Stimulated activated CD8-positive, alpha-beta memory T cell treated with anti-CD3 and anti-CD28 coated beads, Interleukin-12 subunit alpha, Interleukin-12 subunit beta, amount 100 ng/mL, for 24 hours (primary cell): ENCODE data around the gene PHF12.
"Not testable (repeated sequence)": the region's sequence is repeated elsewhere in the genome, so short reads cannot be mapped to it uniquely, and the experiment has no call there.

ENCODE experiments used
- DNase-seq: peaks from one replicate; pipeline ENCODE4 v3.0.0-alpha.2; 2020; ENCODE audit errors: extremely low read depth

The PHF12 gene

GRCh38 chr17:28882154-28882895 is 69.0 kb downstream of the PHF12 start:
- DNase-seq, result no peak

GRCh38 chr17:28881533-28882056 is 69.7 kb downstream of the PHF12 start:
- no peak for DNase-seq

- DNase-seq, result no peak
Observed at GRCh38 chr17:28880572-28880945, 70.8 kb downstream of the PHF12 start.

GRCh38 chr17:28879886-28880571 is 71.3 kb downstream of the PHF12 start:
- DNase-seq, result no peak

GRCh38 chr17:28878981-28879380 is 72.3 kb downstream of the PHF12 start:
- DNase-seq, result no peak

- no peak for DNase-seq
Observed at GRCh38 chr17:28878158-28878910, 73.0 kb downstream of the PHF12 start.

GRCh38 chr17:28877150-28877711 is 74.1 kb downstream of the PHF12 start:
- not testable (repeated sequence) for DNase-seq

GRCh38 chr17:28875848-28876550 is 75.3 kb downstream of the PHF12 start:
- DNase-seq, result no peak

GRCh38 chr17:28874750-28875149 is 76.6 kb downstream of the PHF12 start:
- no peak for DNase-seq

GRCh38 chr17:28873839-28874238 is 77.5 kb downstream of the PHF12 start:
- no peak for DNase-seq

- DNase-seq, result no peak
Observed at GRCh38 chr17:28871056-28871579, 80.2 kb downstream of the PHF12 start.

- no peak for DNase-seq
Observed at GRCh38 chr17:28867276-28867675, 84.0 kb downstream of the PHF12 start.

GRCh38 chr17:28865946-28866752 is 85.2 kb downstream of the PHF12 start:
- no peak for DNase-seq

GRCh38 chr17:28864991-28865849 is 86.1 kb downstream of the PHF12 start:
- no peak for DNase-seq

- DNase-seq, result no peak
Observed at GRCh38 chr17:28863953-28864352, 87.4 kb downstream of the PHF12 start.

GRCh38 chr17:28862561-28862960 is 88.8 kb downstream of the PHF12 start:
- DNase-seq, result no peak

- no peak for DNase-seq
Observed at GRCh38 chr17:28861393-28862203, 89.7 kb downstream of the PHF12 start.

GRCh38 chr17:28860363-28860808 is 90.9 kb downstream of the PHF12 start:
- no peak for DNase-seq
